Heart left ventricle (tissue), 13 donors: ENCODE data around the gene ZNF365.

ENCODE experiments used
- POLR2A ChIP-seq, 2 donors: fragments of 450-650 bp; IDR thresholded peaks; one replicate each; pipeline ENCODE4 v1.6.1; 2017; ENCODE audit warnings: antibody characterized with exemption in 2 of 2, mild to moderate bottlenecking in 2 of 2, moderate library complexity in 2 of 2
- TF ChIP-seq, protein P1 (sequence below), 12 donors: fragments of 200-600 bp; sonication (generic) in 4 of 12; IDR thresholded peaks; one replicate each; pipeline versions ENCODE4 v1.5.0 to v1.8.0; 2018 to 2022; ENCODE audit warnings: antibody characterized with exemption in 12 of 12, mild to moderate bottlenecking in 5 of 12
- donor health status: ischemic (EF 13 %, LVEDD 7.1; RV severe dilation, severe dysfunction).
- donor health status: DM: no; HTN: yes; CAD: no.
- donor health status: DM: no; HTN: no; CAD: no.
- donor health status: ischemic (EF 25% LVEDD 6.9; RV normal size, moderate dysfunction).
- donor health status: ischemic (EF 25% LVEDD 5.7; RV mildly dilated, moderate dysfunction).
- donor health status: ischemic (EF 35%, LVEDD 5.7; RV mildly dilated, moderate dysfunction).
- donor health status: nonischemic (EF 11% LVEDD 7.7; RV severe dilation, severe dysfunction).
- donor health status: DM: yes; HTN: yes; CAD: no.
- donor health status: PGD.
- donor health status: ischemic (EF 29% LVEDD 5.4; RV normal size, mild dysfunction).
- donor health status: nonischemic (EF 23%, LVEDD 6.1; RV moderate dilation, normal function).

DNA sequence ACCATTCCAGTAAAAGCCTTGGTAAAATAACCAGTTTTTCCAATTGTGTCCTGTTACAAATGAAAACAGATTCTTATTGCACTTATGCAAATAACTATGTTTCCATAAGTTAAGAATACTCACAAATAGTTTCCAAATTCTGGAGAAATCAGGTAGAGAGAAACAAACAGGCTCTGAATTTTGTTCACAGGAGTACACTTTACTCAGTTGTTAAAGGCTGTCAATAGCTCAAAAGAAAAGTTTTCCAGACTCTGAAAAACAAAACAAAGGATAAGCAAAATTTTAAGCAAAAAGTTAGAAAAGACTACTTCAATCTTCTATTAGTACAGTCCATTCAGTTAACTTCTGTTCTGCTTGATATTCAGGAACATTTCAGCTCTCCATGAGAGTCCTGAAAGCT lies 32.8 kb upstream of the ZNF365 start:
- TF ChIP-seq, protein P1, sequence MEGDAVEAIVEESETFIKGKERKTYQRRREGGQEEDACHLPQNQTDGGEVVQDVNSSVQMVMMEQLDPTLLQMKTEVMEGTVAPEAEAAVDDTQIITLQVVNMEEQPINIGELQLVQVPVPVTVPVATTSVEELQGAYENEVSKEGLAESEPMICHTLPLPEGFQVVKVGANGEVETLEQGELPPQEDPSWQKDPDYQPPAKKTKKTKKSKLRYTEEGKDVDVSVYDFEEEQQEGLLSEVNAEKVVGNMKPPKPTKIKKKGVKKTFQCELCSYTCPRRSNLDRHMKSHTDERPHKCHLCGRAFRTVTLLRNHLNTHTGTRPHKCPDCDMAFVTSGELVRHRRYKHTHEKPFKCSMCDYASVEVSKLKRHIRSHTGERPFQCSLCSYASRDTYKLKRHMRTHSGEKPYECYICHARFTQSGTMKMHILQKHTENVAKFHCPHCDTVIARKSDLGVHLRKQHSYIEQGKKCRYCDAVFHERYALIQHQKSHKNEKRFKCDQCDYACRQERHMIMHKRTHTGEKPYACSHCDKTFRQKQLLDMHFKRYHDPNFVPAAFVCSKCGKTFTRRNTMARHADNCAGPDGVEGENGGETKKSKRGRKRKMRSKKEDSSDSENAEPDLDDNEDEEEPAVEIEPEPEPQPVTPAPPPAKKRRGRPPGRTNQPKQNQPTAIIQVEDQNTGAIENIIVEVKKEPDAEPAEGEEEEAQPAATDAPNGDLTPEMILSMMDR (IDR thresholded peaks at IDR 0.05) = no peak
- TF ChIP-seq POLR2A (IDR thresholded peaks at IDR 0.05) = no peak
